GM12892 (cell line): ENCODE results near the gene ZNF79.

Experiments
- POLR2A ChIP-seq: IDR thresholded peaks from 2 replicates; pipeline ENCODE4 v1.6.1; 2011; ENCODE audit warnings: low read depth, low read length, control low read depth
- POLR2AphosphoS5 ChIP-seq: IDR thresholded peaks from 2 replicates; pipeline ENCODE4 v1.6.1; 2011; ENCODE audit warnings: low read depth, low read length, control low read depth
- TAF1 ChIP-seq: IDR thresholded peaks from 2 replicates; pipeline ENCODE4 v1.6.1; 2011; ENCODE audit warnings: low read depth, mild to moderate bottlenecking, control low read depth, low read length, borderline replicate concordance

GRCh38 chr9:127450243-127450760 lies 26.1 kb downstream of the ZNF79 start:
- TF ChIP-seq POLR2AphosphoS5 = no peak
- TF ChIP-seq POLR2A = no peak; the same call in 1 of the 2 replicates
- no peak for TF ChIP-seq TAF1
